ENCODE measurements around the gene ASB1.
"Not testable (repeated sequence)": the region's sequence is repeated elsewhere in the genome, so short reads cannot be mapped to it uniquely, and the experiment has no call there.

The ASB1 gene

GRCh38 chr2:238404406-238405216 is 22.1 kb upstream of the ASB1 start:
- DNase-seq: no peak

GRCh38 chr2:238405217-238405555 is 21.5 kb upstream of the ASB1 start:
- not testable (repeated sequence) for DNase-seq

- no peak for DNase-seq
Observed at GRCh38 chr2:238406221-238406997, 20.3 kb upstream of the ASB1 start.

GRCh38 chr2:238406998-238407285 is 19.8 kb upstream of the ASB1 start:
- DNase-seq: no peak

- no peak for DNase-seq
Observed at GRCh38 chr2:238407566-238407965, 19.2 kb upstream of the ASB1 start.

- DNase-seq: no peak
Observed at GRCh38 chr2:238408615-238409340, 17.9 kb upstream of the ASB1 start.

- DNase-seq: no peak
Observed at GRCh38 chr2:238409341-238410199, 17.2 kb upstream of the ASB1 start.

GRCh38 chr2:238412067-238412767 is 14.5 kb upstream of the ASB1 start:
- no peak for DNase-seq

GRCh38 chr2:238413368-238413767 is 13.4 kb upstream of the ASB1 start:
- no peak for DNase-seq

GRCh38 chr2:238415036-238415764 is 11.5 kb upstream of the ASB1 start:
- DNase-seq: no peak

GRCh38 chr2:238415893-238416292 is 10.8 kb upstream of the ASB1 start:
- DNase-seq: no peak

- no peak for DNase-seq
Observed at GRCh38 chr2:238418196-238418998, 8.3 kb upstream of the ASB1 start.

GRCh38 chr2:238418999-238419546 is 7.7 kb upstream of the ASB1 start:
- DNase-seq: no peak

- no peak for DNase-seq
Observed at GRCh38 chr2:238420442-238420841, 6.3 kb upstream of the ASB1 start.

GRCh38 chr2:238420878-238421694 is 5.6 kb upstream of the ASB1 start:
- no peak for DNase-seq

GRCh38 chr2:238421695-238422035 is 5.1 kb upstream of the ASB1 start:
- DNase-seq: no peak

- DNase-seq: no peak
Observed at GRCh38 chr2:238422285-238422684, 4.4 kb upstream of the ASB1 start.

GRCh38 chr2:238422940-238423339 is 3.8 kb upstream of the ASB1 start:
- no peak for DNase-seq

- no peak for DNase-seq
Observed at GRCh38 chr2:238423561-238424312, 3.0 kb upstream of the ASB1 start.
